ENCODE measurements around the gene MAPK7. TPM values are rescaled to one million over a fixed set of nuclear protein-coding genes. Genes with fewer than 3 reads are reported as not detected.

MAPK7 gene
- total and polyA plus RNA-seq, 2 of the 4 experiments (the other 2 are of a cell fraction), result 9.7 to 25.4 TPM

DNA sequence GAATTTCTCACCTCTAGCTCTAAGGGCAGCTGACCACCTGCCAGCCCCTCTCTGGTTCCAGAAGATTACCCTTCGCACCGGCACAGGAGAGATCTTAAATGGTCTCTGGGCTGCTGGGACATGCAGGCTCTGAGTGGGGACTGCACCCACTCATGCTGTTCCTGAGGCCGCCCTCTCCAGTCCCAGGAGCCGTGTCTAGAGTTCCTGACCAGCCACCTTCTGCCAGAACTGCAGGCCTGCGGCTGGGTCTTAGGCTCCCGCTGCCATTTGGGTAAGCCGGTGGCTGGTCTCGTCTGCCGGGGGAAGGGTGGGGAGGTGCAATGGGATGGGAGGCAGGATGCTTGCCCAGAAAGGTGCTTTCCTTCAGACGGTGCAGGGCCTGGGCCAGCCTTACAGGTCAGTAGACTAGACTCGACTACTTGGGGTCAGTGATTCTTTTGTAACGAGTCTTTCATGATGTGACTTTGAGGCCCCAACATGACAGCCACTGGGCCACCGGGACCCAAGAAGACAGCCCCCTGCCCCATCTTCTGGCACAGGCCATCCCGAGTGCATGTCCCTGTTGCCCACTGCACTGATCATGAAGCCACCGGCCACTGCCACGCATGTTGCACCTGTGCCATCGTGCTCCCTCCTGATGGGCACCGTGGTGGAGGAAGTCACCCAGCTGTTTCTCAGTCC is 42.2 kb upstream of the MAPK7 start:
- dilution Hi-C loops (cut with HindIII; ENCODE audit: low sequenced_read_pairs, unreplicated experiment), result no loop called here
- ATAC-seq (ENCODE audit: low read depth), result no peak
- intact Hi-C loops (cut with micrococcal nuclease), result no loop called here
- BruUV-seq (replicated peaks), result no TSS peak
- Histone ChIP-seq H3K36me3 (ENCODE audit: control insufficient read depth, insufficient read depth, low read length) (peaks cover 16% of the 10 kb centered on the region; the same call in 1 of the 2 replicates), H3K9me3 (ENCODE audit: control insufficient read depth, insufficient read depth, low read length) (no peaks in the 10 kb centered on the region), H3K4me1 (ENCODE audit: control insufficient read depth, insufficient read depth, low read length) (peaks cover 17% of the 10 kb centered on the region), H4K8ac (ENCODE audit: low read depth in 2 of 2, low read length in 2 of 2) (no peak overlapping the region), H3K27me3 (ENCODE audit: control insufficient read depth, insufficient read depth, low read length) (no peaks in the 10 kb centered on the region), H2AK9ac (replicated peaks; ENCODE audit: low read depth, low read length, poor library complexity) (peak overlapping the region; percentile 4), H2BK120ac (ENCODE audit: low read depth, low read length) (no peak overlapping the region), H2BK5ac (ENCODE audit: low read depth, low read length, poor library complexity, severe bottlenecking) (no peak overlapping the region), H2AFZ (replicated peaks; ENCODE audit: low read length, poor library complexity) (no peak overlapping the region), H4K5ac (ENCODE audit: low read depth, low read length) (no peak overlapping the region), H3K23ac (ENCODE audit: low read depth, low read length) (no peak overlapping the region), H3K9me1 (ENCODE audit: insufficient read depth, low read length) (peaks cover 30% of the 10 kb centered on the region), H2BK15ac (ENCODE audit: low read depth, low read length) (no peak overlapping the region), H3K56ac (ENCODE audit: extremely low read depth, insufficient read depth, low read length) (no peak overlapping the region), H3K27ac (ENCODE audit: insufficient read depth, low read length) (no peak overlapping the region), H2BK20ac (ENCODE audit: low read depth, low read length) (no peak overlapping the region), H4K20me1 (ENCODE audit: insufficient read depth, low read length) (peaks cover 4% of the 10 kb centered on the region; the same call in 1 of the 2 replicates), H3K14ac (replicated peaks; ENCODE audit: low read depth, low read length) (no peak overlapping the region), H3K18ac (ENCODE audit: low read depth, low read length) (no peak overlapping the region), H3K4me3 (ENCODE audit: insufficient read depth, low read depth, low read length) (no peak overlapping the region), H4K91ac (ENCODE audit: insufficient read depth, low read depth, low read length) (no peak overlapping the region), H3K9ac (ENCODE audit: low read depth, low read length) (no peak overlapping the region), H2AK5ac (ENCODE audit: low read depth, low read length) (no peak overlapping the region), H3K4ac (ENCODE audit: low read depth, low read length) (no peak overlapping the region), H3K4me2 (ENCODE audit: low read depth, low read length) (no peak overlapping the region), H3K79me1 (ENCODE audit: low read depth in 1 of 2, low read length in 2 of 2) (peaks cover 0 to 26% of the 10 kb centered on the region in 2 experiments; a peak in 2 of 4 replicates)
- ChIA-PET CTCF (no interaction called here), POLR2A (ENCODE audit: unreplicated experiment) (no interaction called here)
- 77% methylated on average over 8 of the region's 18 CpGs; no CpG with 5 or more reads in 1 of the 2 experiments for WGBS, 2 experiments (ENCODE audit: extremely low coverage in 2 of 2, insufficient read length in 1 of 2)
- in situ Hi-C loops (cut with MboI; ENCODE audit: low sequenced_read_pairs), result no loop called here
- DNase-seq, result no peak
- TF ChIP-seq, protein P1, sequence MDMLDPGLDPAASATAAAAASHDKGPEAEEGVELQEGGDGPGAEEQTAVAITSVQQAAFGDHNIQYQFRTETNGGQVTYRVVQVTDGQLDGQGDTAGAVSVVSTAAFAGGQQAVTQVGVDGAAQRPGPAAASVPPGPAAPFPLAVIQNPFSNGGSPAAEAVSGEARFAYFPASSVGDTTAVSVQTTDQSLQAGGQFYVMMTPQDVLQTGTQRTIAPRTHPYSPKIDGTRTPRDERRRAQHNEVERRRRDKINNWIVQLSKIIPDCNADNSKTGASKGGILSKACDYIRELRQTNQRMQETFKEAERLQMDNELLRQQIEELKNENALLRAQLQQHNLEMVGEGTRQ (IDR thresholded peaks at IDR 0.05; ENCODE audit: low read depth, low read length), result no peak
- TF ChIP-seq SMC3 (IDR thresholded peaks at IDR 0.05; ENCODE audit: low read depth, low read length) (no peak), BHLHE40 (IDR thresholded peaks at IDR 0.05; ENCODE audit: low read depth, low read length) (no peak)
- TF ChIP-seq, protein P2, sequence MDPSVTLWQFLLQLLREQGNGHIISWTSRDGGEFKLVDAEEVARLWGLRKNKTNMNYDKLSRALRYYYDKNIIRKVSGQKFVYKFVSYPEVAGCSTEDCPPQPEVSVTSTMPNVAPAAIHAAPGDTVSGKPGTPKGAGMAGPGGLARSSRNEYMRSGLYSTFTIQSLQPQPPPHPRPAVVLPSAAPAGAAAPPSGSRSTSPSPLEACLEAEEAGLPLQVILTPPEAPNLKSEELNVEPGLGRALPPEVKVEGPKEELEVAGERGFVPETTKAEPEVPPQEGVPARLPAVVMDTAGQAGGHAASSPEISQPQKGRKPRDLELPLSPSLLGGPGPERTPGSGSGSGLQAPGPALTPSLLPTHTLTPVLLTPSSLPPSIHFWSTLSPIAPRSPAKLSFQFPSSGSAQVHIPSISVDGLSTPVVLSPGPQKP (IDR thresholded peaks at IDR 0.05; ENCODE audit: borderline replicate concordance, low read depth, low read length), result no peak

Measured in IMR-90 (cell line).